IPS-NIHi7 (cell line): ENCODE measurements around the gene F11R.
A peak's percentile ranks its signal among the peaks of the same experiment; 100 is the strongest.
"Not testable (repeated sequence)": the region's sequence is repeated elsewhere in the genome, so short reads cannot be mapped to it uniquely, and the experiment has no call there.

Experiments used
- DNase-seq: peaks from one replicate; pipeline ENCODE4 v3.0.0; 2012; ENCODE audit warnings: mixed read lengths; ENCODE audit errors: extremely low spot score

The F11R gene

GRCh38 chr1:161020509-161021164 lies at the start of gene F11R:
Gene F11R (minus strand): TSS chr1:161021152. CDS start chr1:161021073, 79 bp downstream.
- peak; percentile 50 for DNase-seq

- DNase-seq: no peak
These were observed 48.8 kb upstream of the F11R start, which contains the start of gene ARHGAP30 for GRCh38 chr1:161069731-161070270. Gene ARHGAP30 (minus strand): TSS chr1:161069891. CDS start chr1:161069624, 267 bp downstream.

GRCh38 chr1:161069241-161069640 lies 48.3 kb upstream of the F11R start:
- DNase-seq: no peak

- DNase-seq: peak; percentile 42
These were observed 47.6 kb upstream of the F11R start for GRCh38 chr1:161068306-161069234.

- DNase-seq: no peak
These were observed 45.7 kb upstream of the F11R start for GRCh38 chr1:161066694-161067093.

- DNase-seq: not testable (repeated sequence)
These were observed 44.7 kb upstream of the F11R start for GRCh38 chr1:161065681-161066080.

GRCh38 chr1:161063936-161064335 lies 43.0 kb upstream of the F11R start:
- DNase-seq: not testable (repeated sequence)

- DNase-seq: no peak
These were observed 40.5 kb upstream of the F11R start for GRCh38 chr1:161061419-161061818.

GRCh38 chr1:161059293-161059692 lies 38.3 kb upstream of the F11R start:
- no peak for DNase-seq

GRCh38 chr1:161054805-161055204 lies 33.9 kb upstream of the F11R start:
- no peak for DNase-seq

- DNase-seq: no peak
These were observed 33.3 kb upstream of the F11R start for GRCh38 chr1:161054232-161054631.

GRCh38 chr1:161052899-161053298 lies 31.9 kb upstream of the F11R start:
- no peak for DNase-seq

- DNase-seq: no peak
These were observed 30.3 kb upstream of the F11R start for GRCh38 chr1:161051219-161051618.

GRCh38 chr1:161048949-161049722 lies 28.2 kb upstream of the F11R start:
- no peak for DNase-seq

- no peak for DNase-seq
These were observed 26.8 kb upstream of the F11R start for GRCh38 chr1:161047436-161048420.

- no peak for DNase-seq
These were observed 25.8 kb upstream of the F11R start for GRCh38 chr1:161046605-161047228.

- DNase-seq: peak; percentile 97
These were observed 25.0 kb upstream of the F11R start, which contains the start of gene USF1 for GRCh38 chr1:161045736-161046604. Gene USF1 (minus strand): TSS chr1:161045977. CDS start chr1:161043275, 2,702 bp downstream.

- peak; percentile 67 for DNase-seq
These were observed 24.2 kb upstream of the F11R start for GRCh38 chr1:161044908-161045735.
